RCC 7860 (cell line): ENCODE measurements around the gene AGRN.
"Not testable (repeated sequence)": the region's sequence is repeated elsewhere in the genome, so short reads cannot be mapped to it uniquely, and the experiment has no call there.

Experiments used
- DNase-seq: peaks from one replicate; pipeline ENCODE4 v3.0.0-alpha.2; 2015; ENCODE audit warnings: low spot score
- FAIRE-seq: peaks from 2 replicates; lab custom pipeline; 2012; peaks lifted over from hg19 to GRCh38; lab: Jason Lieb, UNC

Gene AGRN

GRCh38 chr1:1088029-1088800 lies 68.3 kb downstream of the AGRN start:
- DNase-seq (no peak), FAIRE-seq (no peak)

DNA sequence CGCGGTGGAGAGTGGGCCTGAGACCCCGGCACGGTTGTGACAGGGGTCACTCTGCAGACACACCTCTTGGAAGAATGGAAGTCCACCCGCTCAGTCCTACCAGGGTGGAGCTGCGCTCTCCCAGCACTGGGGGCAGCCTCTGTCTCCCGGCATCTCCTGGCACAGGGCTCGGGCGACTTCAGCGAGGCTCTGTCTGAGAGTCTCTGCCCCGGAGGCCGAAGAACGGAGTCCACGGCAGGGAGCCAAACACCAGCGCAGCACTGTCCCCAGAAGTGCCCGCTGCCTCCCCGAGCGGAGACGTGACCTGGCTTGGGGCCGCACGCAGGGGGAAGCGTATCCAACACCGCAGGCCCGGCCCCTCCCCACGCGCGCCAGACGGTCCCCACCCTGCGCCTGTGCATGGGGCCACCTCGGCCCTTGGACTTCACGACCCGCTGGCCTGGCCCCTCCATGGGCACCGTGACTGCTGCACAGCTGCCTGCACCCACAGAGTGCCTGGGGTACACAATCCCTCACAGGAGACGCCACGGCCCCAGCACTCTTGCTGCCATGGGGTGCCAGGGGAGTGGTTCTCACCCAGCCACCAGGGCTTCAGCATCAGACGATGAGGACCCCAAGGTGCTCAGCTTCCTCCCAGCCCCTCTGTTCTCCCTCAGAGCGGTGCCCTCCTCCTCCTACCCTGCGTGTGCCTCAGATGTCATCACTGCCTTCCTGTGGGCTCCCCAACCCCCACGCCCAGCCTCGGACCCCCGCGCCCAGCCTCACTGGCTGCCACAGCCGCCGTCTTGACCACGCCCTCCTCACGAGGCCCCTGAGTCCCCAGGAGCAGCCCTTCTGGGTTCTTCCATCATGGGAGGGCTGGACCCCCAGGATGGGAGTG lies 69.1 kb downstream of the AGRN start:
- FAIRE-seq, result no peak
- DNase-seq, result no peak

GRCh38 chr1:1089731-1090423 lies 70.0 kb downstream of the AGRN start:
- no peak for FAIRE-seq
- no peak for DNase-seq

GRCh38 chr1:1090424-1091343 lies 70.8 kb downstream of the AGRN start:
- no peak for FAIRE-seq
- no peak for DNase-seq

- no peak for FAIRE-seq
- DNase-seq, result no peak
These were observed 71.6 kb downstream of the AGRN start for GRCh38 chr1:1091344-1092148.

DNA sequence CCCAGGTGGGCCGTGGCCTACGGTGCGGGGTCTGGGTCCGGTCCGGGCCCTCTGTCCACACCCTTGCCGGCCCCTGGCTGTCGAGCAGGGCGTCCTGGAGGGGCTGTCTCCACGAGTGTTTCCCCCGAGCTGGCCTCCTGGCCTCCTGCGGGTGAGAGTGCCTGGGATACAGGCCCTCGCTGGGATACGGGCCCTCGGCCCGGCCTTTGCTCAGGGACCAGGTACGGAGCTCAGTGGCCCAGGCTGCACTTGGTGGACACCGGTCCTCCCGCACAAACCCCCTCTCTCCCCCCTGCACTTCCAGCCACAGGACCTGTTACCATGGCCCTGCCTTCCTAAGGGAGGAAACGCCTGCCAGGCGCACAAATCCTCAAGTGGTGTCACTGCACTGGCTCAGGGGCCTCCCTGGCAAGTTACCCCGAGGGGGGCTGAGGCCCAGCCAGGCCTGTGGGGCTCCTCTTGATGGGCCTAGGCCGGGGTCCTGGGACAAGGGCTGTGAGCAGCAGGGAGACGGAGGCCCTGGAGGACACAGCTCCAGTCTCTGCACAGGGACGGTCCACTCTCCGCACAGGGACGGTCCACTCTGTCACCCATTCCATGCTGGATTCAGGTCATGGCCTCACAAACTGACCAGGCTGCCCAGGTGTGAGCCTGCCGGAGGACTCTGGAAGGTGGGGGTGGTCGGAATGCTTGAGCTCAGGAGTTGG lies 72.4 kb downstream of the AGRN start:
- FAIRE-seq, result no peak

GRCh38 chr1:1092894-1093609 lies 73.1 kb downstream of the AGRN start:
- DNase-seq (no peak), FAIRE-seq (no peak)

More for the DNA sequence above, 72.4 kb downstream of the AGRN start:
- no peak for DNase-seq

DNA sequence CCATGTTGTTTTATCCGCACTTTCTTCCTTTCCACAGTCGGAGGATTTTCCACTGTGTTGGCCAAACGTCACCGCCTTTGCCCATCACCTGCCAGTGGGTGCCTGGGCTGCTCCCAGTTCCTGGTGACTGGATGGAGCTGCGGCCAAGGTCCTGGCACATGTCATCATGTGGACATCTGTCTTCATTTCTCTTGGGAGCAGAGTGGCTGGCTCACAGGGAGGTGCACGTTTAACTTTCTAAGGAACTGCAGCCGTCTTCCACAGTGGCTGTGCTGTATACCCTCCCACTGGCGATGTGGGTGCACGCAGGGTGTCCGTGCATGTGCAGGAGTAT lies 73.7 kb downstream of the AGRN start:
- no peak for FAIRE-seq

DNA sequence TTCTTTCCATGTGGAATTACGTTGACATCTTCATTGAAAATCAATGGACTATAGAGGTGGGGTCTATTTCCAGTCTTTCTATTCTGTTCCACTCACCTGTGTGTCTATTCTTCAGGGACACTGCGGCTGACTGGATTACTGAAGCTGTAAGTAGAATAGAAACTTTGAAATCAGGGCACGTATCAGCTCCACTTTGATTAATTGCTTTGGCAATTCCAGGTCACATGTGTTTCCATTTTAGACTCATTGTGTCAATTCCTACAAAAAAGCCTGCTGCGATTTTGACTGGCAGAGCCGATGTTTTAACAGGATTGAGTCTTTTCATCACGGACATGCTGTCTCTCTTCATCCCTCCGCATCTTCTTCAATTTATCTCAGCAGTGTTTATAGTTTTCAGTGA lies 75.1 kb downstream of the AGRN start:
- DNase-seq, result no peak
- no peak for FAIRE-seq

More for the DNA sequence above, 73.7 kb downstream of the AGRN start:
- no peak for DNase-seq

DNA sequence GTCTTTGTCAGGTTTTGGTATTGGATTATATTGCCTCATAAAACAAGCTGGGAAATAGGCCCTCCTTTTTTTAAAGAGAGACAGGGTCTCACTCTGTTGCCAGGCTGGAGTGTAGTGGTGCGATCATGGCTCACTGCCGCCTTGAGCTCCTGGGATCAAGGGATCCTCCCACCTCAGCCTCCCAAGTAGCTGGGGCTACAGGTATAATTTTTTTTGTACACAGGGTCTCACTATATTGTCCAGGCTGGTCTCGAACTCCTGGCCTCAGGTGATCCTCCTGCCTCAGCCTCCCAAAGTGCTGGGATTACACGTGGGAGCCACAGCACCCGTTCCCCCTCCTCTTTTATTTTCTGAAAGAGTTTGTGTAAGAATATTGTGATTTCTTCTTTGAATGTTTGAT lies 76.2 kb downstream of the AGRN start:
- DNase-seq, FAIRE-seq: not testable (repeated sequence)

- no peak for DNase-seq
- peak; percentile 45 for FAIRE-seq
These were observed 78.9 kb downstream of the AGRN start for GRCh38 chr1:1098681-1099421.

DNA sequence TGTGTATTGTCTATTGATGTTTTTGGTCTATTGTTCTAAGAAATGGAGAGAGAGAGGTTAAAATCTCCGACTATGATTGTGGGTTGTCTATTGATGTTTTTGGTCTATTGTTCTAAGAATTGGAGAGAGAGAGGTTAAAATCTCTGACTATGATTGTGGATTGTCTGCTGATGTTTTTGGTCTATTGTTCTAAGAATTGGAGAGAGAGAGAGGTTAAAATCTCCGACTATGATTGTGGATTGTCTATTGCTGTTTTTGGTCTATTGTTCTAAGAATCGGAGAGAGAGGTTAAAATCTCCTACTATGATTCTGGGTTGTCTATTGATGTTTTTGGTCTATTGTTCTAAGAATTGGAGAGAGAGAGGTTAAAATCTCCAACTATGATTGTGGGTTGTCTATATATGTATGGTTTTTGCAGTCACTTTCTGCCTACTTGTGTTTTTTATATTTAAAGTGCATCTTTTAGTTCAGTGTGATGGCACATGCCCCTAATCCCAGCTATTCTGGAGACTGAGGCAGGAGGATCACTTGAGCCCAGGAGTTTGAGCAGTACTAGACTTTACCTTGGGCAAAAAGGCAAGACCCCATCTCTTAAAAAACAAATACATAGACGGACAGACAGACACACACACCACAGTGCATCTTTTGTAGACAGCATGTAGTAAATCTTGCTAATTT lies 79.7 kb downstream of the AGRN start:
- DNase-seq (no peak), FAIRE-seq (peak; percentile 73)

- DNase-seq (no peak), FAIRE-seq (no peak)
These were observed 80.4 kb downstream of the AGRN start for GRCh38 chr1:1100296-1100695.

DNA sequence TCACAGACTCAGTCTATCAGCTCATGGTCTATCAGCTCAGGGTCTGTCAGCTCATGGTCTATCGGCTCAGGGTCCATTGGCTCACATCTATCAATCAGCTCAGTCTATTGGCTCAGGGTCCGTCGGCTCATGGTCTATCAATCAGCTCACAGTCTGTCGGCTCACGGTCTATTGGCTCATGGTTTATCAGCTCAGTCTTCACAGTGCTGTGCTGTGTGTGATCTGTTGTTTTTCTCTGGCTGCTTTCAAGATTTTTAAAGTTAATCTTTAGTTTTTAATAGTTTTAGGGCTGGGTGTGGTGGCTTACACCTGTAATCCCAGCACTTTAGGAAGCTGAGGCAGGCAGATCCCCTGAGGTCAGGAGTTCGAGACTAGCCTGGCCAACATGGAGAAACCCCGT lies 81.6 kb downstream of the AGRN start:
- no peak for FAIRE-seq
- no peak for DNase-seq

- FAIRE-seq, DNase-seq: not testable (repeated sequence)
These were observed 84.2 kb downstream of the AGRN start for GRCh38 chr1:1104152-1104551.
